ENCODE measurements around the gene EIF4A2. TPM values are rescaled to one million over a fixed set of nuclear protein-coding genes. Genes with fewer than 3 reads are reported as not detected.

The EIF4A2 gene
- total RNA-seq, 1 experiment from 2014 or later = 398 TPM

- no TSS peak for BruUV-seq (replicated peaks)
- RAD21 ChIA-PET (ENCODE audit: low non-redundant PET in 1 of 2, low total read pairs in 2 of 2, uncharacterized antibody in 2 of 2, unreplicated experiment in 2 of 2) = no interaction called here
- no peak for TF ChIP-seq MAX (IDR thresholded peaks at IDR 0.05)
- TF ChIP-seq SP1 (IDR thresholded peaks at IDR 0.05; ENCODE audit: low read depth) = no peak
- TF ChIP-seq TCF7L2 (IDR thresholded peaks at IDR 0.05; ENCODE audit: borderline replicate concordance, extremely low read depth, insufficient read depth, insufficient read length) = no peak
- TF ChIP-seq, protein P1, sequence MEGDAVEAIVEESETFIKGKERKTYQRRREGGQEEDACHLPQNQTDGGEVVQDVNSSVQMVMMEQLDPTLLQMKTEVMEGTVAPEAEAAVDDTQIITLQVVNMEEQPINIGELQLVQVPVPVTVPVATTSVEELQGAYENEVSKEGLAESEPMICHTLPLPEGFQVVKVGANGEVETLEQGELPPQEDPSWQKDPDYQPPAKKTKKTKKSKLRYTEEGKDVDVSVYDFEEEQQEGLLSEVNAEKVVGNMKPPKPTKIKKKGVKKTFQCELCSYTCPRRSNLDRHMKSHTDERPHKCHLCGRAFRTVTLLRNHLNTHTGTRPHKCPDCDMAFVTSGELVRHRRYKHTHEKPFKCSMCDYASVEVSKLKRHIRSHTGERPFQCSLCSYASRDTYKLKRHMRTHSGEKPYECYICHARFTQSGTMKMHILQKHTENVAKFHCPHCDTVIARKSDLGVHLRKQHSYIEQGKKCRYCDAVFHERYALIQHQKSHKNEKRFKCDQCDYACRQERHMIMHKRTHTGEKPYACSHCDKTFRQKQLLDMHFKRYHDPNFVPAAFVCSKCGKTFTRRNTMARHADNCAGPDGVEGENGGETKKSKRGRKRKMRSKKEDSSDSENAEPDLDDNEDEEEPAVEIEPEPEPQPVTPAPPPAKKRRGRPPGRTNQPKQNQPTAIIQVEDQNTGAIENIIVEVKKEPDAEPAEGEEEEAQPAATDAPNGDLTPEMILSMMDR (IDR thresholded peaks at IDR 0.05 in 2 of 3, conservative IDR thresholded peaks at IDR 0.05 in 1 of 3; ENCODE audit: borderline replicate concordance in 1 of 3, insufficient read depth in 1 of 3, low read depth in 2 of 3, low read length in 2 of 3) = no peak
- no peak for TF ChIP-seq RAD21 (IDR thresholded peaks at IDR 0.05; ENCODE audit: low read depth)
- no peak for TF ChIP-seq ELF1 (IDR thresholded peaks at IDR 0.05; ENCODE audit: borderline replicate concordance, low read depth)
- TF ChIP-seq CBX3 (IDR thresholded peaks at IDR 0.05; ENCODE audit: low read depth) = no peak
- Histone ChIP-seq H3K9me3 (ENCODE audit: control insufficient read depth in 1 of 2, insufficient read depth in 1 of 2, low read depth in 1 of 2, low read length in 2 of 2) (no peaks in the 10 kb centered on the region), H3K4me1 (ENCODE audit: control insufficient read depth in 1 of 2, insufficient read depth in 2 of 2, low read length in 2 of 2) (peaks cover 0 to 14% of the 10 kb centered on the region in 2 experiments; a peak in 2 of 4 replicates), H3K79me2 (ENCODE audit: insufficient read depth, low read length) (peaks cover 62% of the 10 kb centered on the region), H3K4me2 (ENCODE audit: low read length) (no peak overlapping the region), H3K9ac (ENCODE audit: low read length) (no peak overlapping the region), H3K36me3 (ENCODE audit: control insufficient read depth in 1 of 2, insufficient read depth in 2 of 2, low read length in 2 of 2) (peaks cover 56 to 58% of the 10 kb centered on the region in 2 experiments), H3K27me3 (ENCODE audit: insufficient read depth, low read length) (no peaks in the 10 kb centered on the region), H3K9me2 (ENCODE audit: insufficient read depth) (no peaks in the 10 kb centered on the region), H4K20me1 (ENCODE audit: insufficient read depth) (peaks cover 46% of the 10 kb centered on the region), H3K27ac (ENCODE audit: low read depth, low read length) (peak overlapping the region; percentile 2; the same call in 1 of the 2 replicates), H2AFZ (ENCODE audit: low read depth, low read length, poor library complexity, severe bottlenecking) (no peak overlapping the region), H3K4me3 (replicated peaks in 1 of 2; ENCODE audit: low read depth in 1 of 2, low read length in 2 of 2) (no peak overlapping the region)
- DNase-seq (ENCODE audit: low read depth, low spot score) = no peak
- CTCF ChIA-PET = interaction anchor here (1.0 kb wide), 1 partner anchor 170 kb away, joined by 3 read pairs; no protein-coding TSS in a partner anchor
- no peak for ATAC-seq
- intact Hi-C loops (cut with micrococcal nuclease) = no loop called here
- POLR2A ChIA-PET = no interaction called here
Measured at GRCh38 chr3:186786922-186787321, 3.5 kb downstream of the EIF4A2 start.
